ENCODE measurements around the gene DOCK9.

DOCK9 gene

GRCh38 chr13:98796191-98796590, 181.7 kb downstream of the DOCK9 start:
- DNase-seq (ENCODE audit: low read depth in 2 of 2), result no peak

DNA sequence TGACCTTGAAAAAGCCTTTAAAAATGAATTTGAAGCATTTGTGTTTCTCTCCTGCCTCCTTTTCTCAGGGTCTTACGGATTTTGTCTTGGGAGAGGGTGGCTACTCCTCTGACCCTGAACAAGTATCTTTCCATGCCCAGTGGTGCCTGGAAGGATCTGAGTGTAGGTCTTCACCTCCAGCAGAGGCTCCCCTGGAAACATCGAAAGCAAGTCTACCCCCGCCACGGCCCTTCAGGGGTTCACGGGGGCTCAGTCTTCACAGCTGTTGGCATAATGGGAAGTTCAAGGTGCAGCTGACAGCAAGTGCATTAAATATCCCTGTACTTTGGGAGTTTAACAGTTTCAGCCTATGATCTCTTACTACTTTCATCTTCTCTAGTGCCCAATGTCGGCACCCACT, 182.6 kb downstream of the DOCK9 start:
- no peak for DNase-seq (ENCODE audit: low read depth in 2 of 2)

DNA sequence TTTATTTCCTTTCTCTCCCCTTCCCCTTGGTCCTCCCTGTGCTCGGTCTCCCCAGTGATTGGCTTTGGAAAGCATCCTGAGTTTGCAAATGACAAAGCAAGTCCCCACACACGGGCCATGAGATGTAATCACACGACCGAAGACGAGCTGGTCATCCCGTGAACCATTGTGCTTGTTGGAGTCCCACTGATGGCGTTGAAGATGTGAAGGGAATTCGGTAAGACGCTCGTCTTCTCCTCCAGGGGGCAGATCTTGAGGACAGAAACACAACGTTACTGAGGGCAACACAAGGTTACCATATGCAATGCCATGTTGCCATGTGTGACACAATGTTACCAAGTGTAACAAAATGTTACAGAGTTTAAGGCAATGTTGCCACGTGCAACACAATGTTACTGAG, 183.4 kb downstream of the DOCK9 start:
- no peak for DNase-seq (ENCODE audit: low read depth in 2 of 2)

DNA sequence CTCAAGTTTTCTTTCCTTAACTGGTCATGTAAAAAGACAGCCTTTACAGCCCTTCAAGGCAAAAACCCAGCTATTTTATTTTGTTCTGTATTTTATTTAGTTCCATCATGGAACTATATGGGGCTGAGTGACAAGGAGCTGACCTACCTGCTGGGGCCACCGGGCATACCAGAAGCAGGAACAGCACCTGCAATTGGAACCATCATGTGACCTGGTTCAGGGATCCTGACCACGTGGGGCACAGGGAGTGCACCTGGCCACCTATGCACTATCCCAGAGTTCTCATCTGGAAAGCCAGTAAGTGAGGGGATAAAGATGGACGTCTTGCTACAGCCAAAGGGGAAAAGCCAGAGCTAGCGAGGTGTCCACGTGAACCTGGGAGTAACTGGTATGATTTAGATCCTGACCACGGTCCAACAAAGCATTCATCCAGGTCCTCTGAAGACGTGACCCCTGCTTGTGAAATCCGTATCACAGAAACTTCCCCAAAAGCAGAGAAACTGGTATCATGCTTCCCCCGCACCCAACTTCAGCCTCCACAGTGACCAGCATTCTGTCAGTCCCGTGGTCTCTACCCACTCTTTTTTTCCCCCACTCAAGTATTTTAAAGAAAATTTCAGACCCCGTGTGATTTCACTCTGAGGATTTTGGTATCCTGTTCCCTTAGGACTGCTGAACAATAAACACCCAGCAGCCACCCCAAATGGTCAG, 184.9 kb downstream of the DOCK9 start:
- no peak for DNase-seq (ENCODE audit: low read depth in 2 of 2)

DNA sequence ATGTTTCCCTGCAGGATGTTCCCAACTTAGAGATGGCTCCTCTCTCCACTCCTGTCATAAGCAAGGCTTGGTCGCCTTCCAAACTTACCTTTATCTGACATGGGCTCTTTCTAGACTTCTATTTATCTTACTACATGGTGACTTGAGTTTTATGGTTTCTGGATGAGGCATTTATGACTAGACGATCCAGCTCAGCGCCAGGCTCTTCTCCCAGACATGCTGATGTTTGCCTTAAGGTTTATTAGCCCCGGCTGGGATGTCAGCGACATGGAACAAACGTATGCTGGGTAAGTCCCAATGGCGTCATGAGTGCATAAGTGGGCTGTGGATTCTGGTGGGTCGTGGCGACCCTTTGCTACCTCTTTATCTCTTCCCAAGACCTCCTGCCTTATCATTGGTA, 185.5 kb downstream of the DOCK9 start:
- DNase-seq (ENCODE audit: low read depth in 2 of 2), result no peak

DNA sequence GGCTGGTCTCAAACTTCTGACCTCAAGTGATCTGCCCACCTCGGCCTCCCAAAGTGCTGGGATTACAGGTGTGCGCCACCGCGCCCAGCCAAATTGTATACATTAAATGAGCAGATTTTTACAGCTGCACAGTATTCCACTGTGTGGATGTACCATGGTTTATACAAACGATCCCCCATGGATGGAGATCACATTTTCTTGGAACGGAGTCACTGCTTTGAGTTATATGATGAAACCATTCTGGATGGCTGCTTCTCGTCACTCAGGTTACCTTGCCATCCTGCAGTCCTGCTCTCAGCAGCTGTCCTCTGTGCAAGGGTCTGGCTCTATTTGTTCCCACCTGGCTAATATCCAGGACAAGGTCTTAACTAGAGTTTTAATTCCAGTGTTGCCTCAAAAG, 186.3 kb downstream of the DOCK9 start:
- no peak for DNase-seq (ENCODE audit: low read depth in 2 of 2)

DNA sequence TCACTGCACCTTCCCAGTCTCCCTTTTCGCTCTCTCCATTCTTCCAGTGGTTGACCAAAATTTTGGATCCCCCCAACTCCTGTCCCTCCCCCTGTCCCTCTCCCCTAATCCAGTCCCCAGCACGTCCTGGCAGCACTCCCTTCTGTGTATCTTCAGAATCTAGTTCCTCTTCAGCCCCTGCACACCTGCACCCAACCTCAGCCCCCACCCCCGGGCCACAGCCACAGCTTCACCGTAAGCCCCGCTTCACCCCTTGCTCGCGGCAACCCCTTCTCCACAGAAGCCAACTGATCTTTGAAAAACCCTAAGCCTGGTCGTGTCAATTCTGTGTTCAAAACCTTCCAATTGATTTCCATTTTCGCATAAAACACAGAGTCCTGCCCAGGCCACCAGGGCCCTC, 189.9 kb downstream of the DOCK9 start:
- DNase-seq (ENCODE audit: low read depth in 2 of 2), result no peak

GRCh38 chr13:98787173-98787572, 190.7 kb downstream of the DOCK9 start:
- DNase-seq (ENCODE audit: low read depth in 2 of 2), result no peak

GRCh38 chr13:98786023-98786422, 191.8 kb downstream of the DOCK9 start:
- DNase-seq (ENCODE audit: low read depth in 2 of 2), result no peak

- no peak for DNase-seq (ENCODE audit: low read depth in 2 of 2)
These were observed 192.5 kb downstream of the DOCK9 start for GRCh38 chr13:98785405-98785804.

DNA sequence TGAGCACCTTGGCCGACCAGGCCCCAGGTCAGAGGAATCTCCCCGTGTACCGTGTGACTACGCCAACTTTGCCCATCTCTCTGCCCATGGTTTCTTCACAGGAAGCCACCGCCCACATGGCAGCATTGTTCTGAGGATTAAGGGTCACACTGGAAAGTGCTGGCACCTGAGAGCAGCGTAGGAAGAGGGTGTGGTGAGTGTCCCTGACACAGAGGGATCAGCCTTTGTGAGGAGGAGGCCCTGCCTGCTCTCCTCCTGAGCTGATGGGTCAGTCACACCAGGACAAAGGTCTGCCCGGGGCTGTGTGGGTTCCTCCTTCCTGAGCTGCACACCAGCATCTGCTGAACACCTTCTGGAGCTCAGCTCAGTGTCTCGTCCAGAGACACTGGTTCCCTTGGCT, 193.2 kb downstream of the DOCK9 start:
- DNase-seq (ENCODE audit: low read depth in 2 of 2), result no peak

DNA sequence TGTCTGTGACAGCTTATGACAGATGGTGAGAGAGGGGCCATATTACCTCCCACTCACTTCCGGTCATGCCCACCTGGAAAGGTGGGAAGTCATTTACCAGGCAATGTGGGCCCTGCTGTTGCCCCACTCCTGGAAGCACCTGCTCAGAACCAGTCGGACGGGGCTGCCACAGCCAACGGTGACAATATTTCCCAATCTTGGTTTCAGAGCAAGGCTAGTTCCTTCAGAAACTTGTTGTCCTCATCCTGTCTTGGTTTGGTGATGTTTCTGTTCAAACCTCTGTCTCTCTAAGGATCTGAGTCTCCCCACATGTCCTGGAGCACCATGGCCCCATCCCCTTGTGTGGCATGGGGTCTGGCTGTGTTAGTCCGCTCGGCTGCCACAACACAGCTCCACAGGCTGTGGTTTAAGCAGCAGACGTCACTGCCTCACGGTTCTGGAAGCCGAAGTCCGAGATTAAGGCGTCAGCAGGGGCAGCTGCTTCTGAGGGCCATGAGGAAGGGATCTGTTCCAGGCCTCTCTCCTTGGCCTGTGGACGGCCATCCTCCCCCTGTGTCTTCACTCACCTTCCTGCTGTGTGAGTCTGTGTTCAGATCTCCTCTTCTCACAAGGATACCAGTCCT, 193.9 kb downstream of the DOCK9 start:
- DNase-seq (ENCODE audit: low read depth in 2 of 2), result no peak

GRCh38 chr13:98782654-98783053, 195.2 kb downstream of the DOCK9 start:
- DNase-seq (ENCODE audit: low read depth in 2 of 2), result no peak

- DNase-seq (ENCODE audit: low read depth in 2 of 2), result no peak
These were observed 196.0 kb downstream of the DOCK9 start for GRCh38 chr13:98781905-98782304.

- DNase-seq (ENCODE audit: low read depth in 2 of 2), result no peak
These were observed 196.4 kb downstream of the DOCK9 start for GRCh38 chr13:98781470-98781869.

GRCh38 chr13:98781045-98781444, 196.8 kb downstream of the DOCK9 start:
- DNase-seq (ENCODE audit: low read depth in 2 of 2), result no peak

- DNase-seq (ENCODE audit: low read depth in 2 of 2), result no peak
These were observed 197.4 kb downstream of the DOCK9 start for GRCh38 chr13:98780451-98780850.

DNA sequence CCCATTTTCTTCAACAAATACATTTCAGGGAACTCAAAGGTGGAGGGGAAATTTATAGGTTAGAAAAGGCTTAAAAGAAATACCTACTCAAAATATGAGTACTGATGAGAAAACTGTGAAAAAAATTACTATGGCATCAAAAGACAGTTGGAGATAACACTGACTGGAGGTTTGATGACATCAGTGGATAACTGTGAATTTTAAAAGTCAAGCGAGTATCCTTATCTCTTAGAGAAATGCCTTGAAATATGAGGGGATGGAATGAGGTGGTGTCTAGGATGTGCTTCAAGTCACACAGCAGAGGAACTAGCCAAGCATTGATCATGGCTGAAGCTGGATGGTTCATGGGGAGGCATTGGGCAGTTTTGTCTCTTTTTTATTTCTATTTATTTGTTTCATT, 198.2 kb downstream of the DOCK9 start:
- DNase-seq (ENCODE audit: low read depth in 2 of 2), result no peak

- no peak for DNase-seq (ENCODE audit: low read depth in 2 of 2)
These were observed 199.1 kb downstream of the DOCK9 start for GRCh38 chr13:98778749-98779148.

- no peak for DNase-seq (ENCODE audit: low read depth in 2 of 2)
These were observed 201.2 kb downstream of the DOCK9 start for GRCh38 chr13:98776644-98777043.

DNA sequence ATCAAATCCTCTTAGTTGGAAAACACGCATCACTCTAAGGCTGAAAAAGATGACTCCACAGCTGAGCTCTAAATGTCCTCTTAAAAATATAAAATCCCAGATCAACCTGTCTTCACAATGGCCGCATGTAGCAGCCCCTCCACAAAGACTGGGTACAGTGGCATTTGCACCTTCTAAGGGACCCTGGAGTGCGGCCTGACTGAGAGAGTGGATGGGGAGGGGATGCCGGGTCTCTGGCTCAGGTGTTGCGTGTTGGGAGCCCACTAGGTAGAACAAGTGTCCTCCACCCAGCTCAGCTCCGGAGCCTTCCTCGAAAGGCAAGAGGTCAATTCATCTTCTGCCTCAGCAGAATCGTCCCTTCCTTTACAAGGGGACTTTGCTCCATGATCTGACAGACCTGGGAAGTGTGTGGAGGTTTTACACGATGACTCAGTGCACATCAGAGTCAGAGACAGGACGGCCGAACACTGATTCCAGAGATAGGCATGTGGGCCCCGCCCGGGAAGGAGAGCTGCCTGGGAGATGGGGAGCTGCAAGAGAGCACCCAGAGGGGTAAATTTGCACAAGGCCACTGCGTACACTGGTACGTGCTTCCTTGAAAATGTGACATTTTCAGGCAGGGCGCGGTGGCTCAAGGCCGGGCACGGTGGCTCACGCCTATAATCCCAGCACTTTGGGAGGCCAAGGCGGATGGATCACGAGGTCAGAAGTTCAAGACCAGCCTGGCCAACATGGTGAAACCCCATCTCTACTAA, 201.8 kb downstream of the DOCK9 start:
- no peak for DNase-seq (ENCODE audit: low read depth in 2 of 2)

DNA sequence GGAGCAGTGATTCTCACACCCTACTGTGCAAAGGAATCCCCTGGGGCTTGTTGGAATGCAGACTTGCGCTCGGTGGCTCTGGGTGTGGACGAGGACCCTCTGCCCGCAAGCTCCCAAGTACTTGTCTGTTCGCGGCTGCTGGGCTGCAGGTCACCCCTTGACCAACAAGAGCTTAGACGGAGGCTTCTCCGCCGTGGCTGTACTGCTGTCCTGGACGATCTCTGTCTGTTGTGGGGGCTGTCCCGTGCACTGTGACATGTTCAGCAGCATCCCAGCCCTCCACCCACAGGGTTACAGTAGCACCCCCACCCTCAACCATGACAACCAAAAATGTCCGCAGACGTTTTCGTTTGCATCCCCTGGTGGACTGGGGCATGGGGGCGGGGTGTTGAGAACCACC, 202.5 kb downstream of the DOCK9 start:
- no peak for DNase-seq (ENCODE audit: low read depth in 2 of 2)

GRCh38 chr13:98774776-98775175, 203.1 kb downstream of the DOCK9 start:
- no peak for DNase-seq (ENCODE audit: low read depth in 2 of 2)
